Spleen (tissue), 11 donors: Measurements from ENCODE around the gene RNF212B. TPM values are rescaled to one million over a fixed set of nuclear protein-coding genes. Genes with fewer than 3 reads are reported as not detected.
"Not testable (repeated sequence)": the region's sequence is repeated elsewhere in the genome, so short reads cannot be mapped to it uniquely, and the experiment has no call there.

Experiments
- DNase-seq: peaks from one replicate; pipeline ENCODE4 v3.0.0-alpha.2; 2020
- H3K27ac ChIP-seq, 8 donors: fragments of 200-600 bp; sonication (generic) in 7 of 8; 1 replicate in 4 of 8; 2 replicates in 4 of 8; pipeline versions ENCODE4 v1.5.0 to v1.8.0; 2016 to 2021; ENCODE audit warnings: inconsistent platforms in 4 of 8, mild to moderate bottlenecking in 4 of 8, moderate library complexity in 1 of 8
- H3K27me3 ChIP-seq, 7 donors: fragments of 200-600 bp; sonication (generic) in 6 of 7; replicated peaks in 1 of 7; 1 replicate in 4 of 7; 2 replicates in 3 of 7; pipeline versions ENCODE4 v1.5.0 to v1.8.0; 2016 to 2021; ENCODE audit warnings: inconsistent platforms in 3 of 7, mild to moderate bottlenecking in 1 of 7
- H3K36me3 ChIP-seq, 6 donors: fragments of 200-600 bp; sonication (generic) in 5 of 6; 1 replicate in 4 of 6; 2 replicates in 2 of 6; pipeline versions ENCODE4 v1.5.0 to v1.8.0; 2016 to 2021; ENCODE audit warnings: inconsistent platforms in 2 of 6
- H3K4me1 ChIP-seq, 6 donors: fragments of 200-600 bp; sonication (generic) in 5 of 6; 1 replicate in 3 of 6; 2 replicates in 3 of 6; pipeline versions ENCODE4 v1.5.0 to v1.8.0; 2016 to 2021; ENCODE audit warnings: inconsistent platforms in 3 of 6
- H3K4me3 ChIP-seq, 8 donors: fragments of 200-600 bp; sonication (generic) in 7 of 8; 1 replicate in 4 of 8; 2 replicates in 4 of 8; pipeline versions ENCODE4 v1.5.0 to v1.8.0; 2016 to 2021; ENCODE audit warnings: inconsistent platforms in 4 of 8, mild to moderate bottlenecking in 4 of 8, moderate library complexity in 2 of 8
- H3K9me3 ChIP-seq, 8 donors: fragments of 200-600 bp; sonication (generic) in 7 of 8; 1 replicate in 4 of 8; 2 replicates in 4 of 8; pipeline versions ENCODE4 v1.5.0 to v1.8.0; 2016 to 2021; ENCODE audit warnings: inconsistent platforms in 4 of 8
- CTCF ChIP-seq, 11 experiments: fragments of 200-600 bp in 7 of 11; fragments of 450-650 bp in 4 of 11; sonication (generic) in 4 of 11; IDR thresholded peaks in 8 of 11; conservative IDR thresholded peaks in 3 of 11; 1 replicate in 7 of 11; 2 replicates in 4 of 11; pipeline versions ENCODE4 v1.4.0 to v1.8.0; 2016 to 2021; ENCODE audit warnings: antibody characterized with exemption in 11 of 11, inconsistent platforms in 4 of 11, mild to moderate bottlenecking in 1 of 11
- POLR2A ChIP-seq, 3 donors: fragments of 450-650 bp; IDR thresholded peaks; one replicate each; pipeline ENCODE4 v1.5.1; 2017; ENCODE audit warnings: antibody characterized with exemption in 3 of 3, mild to moderate bottlenecking in 1 of 3
- POLR2AphosphoS5 ChIP-seq, 3 donors: sonication (generic); formaldehyde crosslinking; IDR thresholded peaks; one replicate each; pipeline ENCODE4 v1.5.1; 2017; ENCODE audit warnings: antibody characterized with exemption in 3 of 3
- WGBS, 5 donors: extraction: QIAGEN DNeasy Blood & Tissue Kit in 3 of 5; methylation state at CpG; one replicate each; pipeline versions ENCODE4 v1.1.5 to v1.1.7; 2013 to 2018; 5-methylcytosine and 5-hydroxymethylcytosine counted together
- intact Hi-C: fragments of 100-400 bp; cut with DNase I; formaldehyde crosslinking; loops from one replicate; pipeline ENCODE4 v1.15.0; 2023; ENCODE audit warnings: low total_unique reads
- polyA plus RNA-seq, 3 donors: library from polyadenylated mRNA; stranded (reverse); fragments of 200-250 nt; gene quantifications; one replicate each; pipeline ENCODE4 v1.2.1, GENCODE V29; 2013
- total RNA-seq, 7 donors: library from RNA; depleted of rRNA in 3 of 7; stranded (reverse); fragments of >200 nt in 3 of 7; fragmentation: NEBNext Ultra II Directional in 4 of 7; extraction: Animal tissue kit (Norgen Biotek cat#: 25700) in 4 of 7; gene quantifications; one replicate each; pipeline versions ENCODE4 v1.1.0 to v1.2.1, GENCODE V29; 2016 to 2021
- donor health status: healthy with polysubstance abuse.
- donor health status: DM: no; HTN: no; CAD: no; lungs with moderate emphysema.
- donor health status: DM: no; HTN: no; CAD: no.
- donor health status: Bipolar disorder and iron deficiency.
- donor health status: healthy.
- donor health status: DM: no; HTN: no; CAD: no.
- donor health status: DM: yes; HTN: yes; CAD: no.

RNF212B gene
- total and polyA plus RNA-seq, 10 donors, result not detected

DNA sequence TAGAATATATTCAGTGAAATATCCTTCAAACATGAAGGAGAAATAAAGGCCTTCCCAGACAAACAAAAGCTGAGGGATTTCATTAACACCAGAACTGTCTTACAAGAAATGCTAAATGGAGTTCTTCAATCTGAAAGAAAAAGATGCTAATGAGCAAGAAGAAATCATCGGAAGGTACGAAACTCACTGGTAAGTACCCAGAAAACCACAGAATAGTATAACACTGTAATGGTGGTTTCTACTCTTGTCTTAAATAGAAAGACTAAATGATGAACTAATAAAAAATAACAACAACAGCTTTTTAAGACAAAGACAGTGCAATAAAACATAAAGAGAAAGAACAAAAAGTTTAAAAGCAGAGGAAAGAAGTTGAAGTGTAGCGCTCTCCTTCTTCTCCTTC, 18.7 kb upstream of the RNF212B start:
- WGBS, 5 donors, result 63 to 79% (median 75%) methylated on average over 3 of the region's 3 CpGs
- Histone ChIP-seq H3K4me1 (no peaks in the 10 kb centered on the region), H3K27me3 (peaks cover 0 to 17% (median 0%) of the 10 kb centered on the region in 7 donors), H3K4me3 (no peak overlapping the region), H3K36me3 (no peaks in the 10 kb centered on the region), H3K9me3 (peaks cover 0 to 10% (median 4%) of the 10 kb centered on the region in 8 donors), H3K27ac (no peak overlapping the region)
- intact Hi-C loops, result no loop called here
- no peak for TF ChIP-seq POLR2A (IDR thresholded peaks at IDR 0.05)
- no peak for TF ChIP-seq POLR2AphosphoS5 (IDR thresholded peaks at IDR 0.05)
- TF ChIP-seq CTCF (IDR thresholded peaks at IDR 0.05 in 8 of 11, conservative IDR thresholded peaks at IDR 0.05 in 3 of 11), result no peak
- DNase-seq, result no peak

DNA sequence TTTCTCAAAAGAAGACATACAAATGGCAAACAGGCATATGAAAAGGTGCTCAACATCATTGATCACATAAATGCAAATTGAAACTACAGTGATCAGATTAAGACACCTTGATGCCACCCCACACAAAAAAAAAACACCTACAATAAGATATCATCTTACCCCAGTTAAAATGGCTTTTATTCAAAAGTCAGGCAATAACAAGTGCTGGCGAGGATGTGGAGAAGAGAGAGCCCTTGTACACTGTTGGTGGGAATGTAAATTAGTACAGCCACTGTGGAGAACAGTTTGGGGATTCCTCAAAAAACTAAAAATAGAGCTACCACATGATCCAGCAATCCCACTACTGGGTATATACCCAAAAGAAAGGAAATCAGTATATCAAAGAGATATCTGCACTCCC, 12.8 kb upstream of the RNF212B start:
- intact Hi-C loops, H3K9me3 ChIP-seq, H3K4me3 ChIP-seq, DNase-seq, H3K27ac ChIP-seq, H3K36me3 ChIP-seq: not testable (repeated sequence)
- WGBS, 5 donors, result 81 to 100% (median 92%) methylated on average over 1 of the region's 1 CpG
- H3K4me1 ChIP-seq, result peaks cover 0 to 11% (median 0%) of the 10 kb centered on the region in 6 donors
- H3K27me3 ChIP-seq, result peaks cover 0 to 16% (median 0%) of the 10 kb centered on the region in 7 donors

GRCh38 chr14:23227566-23227965, 10.2 kb upstream of the RNF212B start:
- Histone ChIP-seq H3K9me3 (peaks cover 0 to 17% (median 4%) of the 10 kb centered on the region in 8 donors), H3K4me1 (peaks cover 0 to 11% (median 0%) of the 10 kb centered on the region in 6 donors), H3K4me3 (no peak overlapping the region), H3K27ac (no peak overlapping the region), H3K36me3 (no peaks in the 10 kb centered on the region), H3K27me3 (peaks cover 0 to 5% (median 0%) of the 10 kb centered on the region in 7 donors)
- no peak for DNase-seq
- no peak for TF ChIP-seq POLR2A (IDR thresholded peaks at IDR 0.05)
- no peak for TF ChIP-seq POLR2AphosphoS5 (IDR thresholded peaks at IDR 0.05)
- no peak for TF ChIP-seq CTCF (IDR thresholded peaks at IDR 0.05 in 8 of 11, conservative IDR thresholded peaks at IDR 0.05 in 3 of 11)
- 60 to 81% (median 73%) methylated on average over 4 of the region's 4 CpGs for WGBS, 5 donors
- intact Hi-C loops, result no loop called here

GRCh38 chr14:23228812-23229211, 8.9 kb upstream of the RNF212B start:
- 30 to 81% (median 62%) methylated on average over 1 of the region's 1 CpG for WGBS, 5 donors
- Histone ChIP-seq H3K27me3 (no peaks in the 10 kb centered on the region), H3K36me3 (no peaks in the 10 kb centered on the region), H3K4me3 (no peak overlapping the region), H3K4me1 (peaks cover 0 to 11% (median 0%) of the 10 kb centered on the region in 6 donors), H3K27ac (no peak overlapping the region), H3K9me3 (peaks cover 0 to 17% (median 4%) of the 10 kb centered on the region in 8 donors)
- no peak for TF ChIP-seq POLR2A (IDR thresholded peaks at IDR 0.05)
- DNase-seq, result no peak
- intact Hi-C loops, result no loop called here

DNA sequence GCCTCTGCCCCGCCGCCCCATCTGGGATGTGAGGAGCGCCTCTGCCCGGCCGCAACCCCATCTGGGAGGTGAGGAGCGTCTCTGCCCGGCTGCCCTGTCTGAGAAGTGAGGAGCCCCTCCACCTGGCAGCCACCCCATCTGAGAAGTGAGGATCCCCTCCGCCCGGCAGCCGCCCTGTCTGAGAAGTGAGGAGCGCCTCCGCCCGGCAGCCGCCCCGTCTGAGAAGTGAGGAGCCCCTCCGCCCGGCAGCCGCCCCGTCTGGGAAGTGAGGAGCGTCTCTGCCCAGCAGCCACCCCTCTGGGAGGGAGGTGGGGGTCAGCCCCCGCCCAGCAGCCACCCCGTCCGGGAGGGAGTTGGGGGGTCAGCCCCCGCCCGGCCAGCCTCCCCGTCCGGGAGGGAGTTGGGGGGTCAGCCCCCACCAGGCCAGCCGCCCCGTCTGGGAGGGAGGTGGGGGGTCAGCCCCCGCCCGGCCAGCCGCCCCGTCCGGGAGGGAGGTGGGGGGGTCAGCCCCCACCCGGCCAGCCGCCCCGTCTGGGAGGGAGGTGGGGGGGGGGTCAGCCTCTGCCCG, 5.4 kb upstream of the RNF212B start:
- Histone ChIP-seq H3K4me1 (peaks cover 0 to 13% (median under 1%) of the 10 kb centered on the region in 6 donors), H3K27me3 (peaks cover 0 to 12% (median 0%) of the 10 kb centered on the region in 7 donors), H3K9me3 (peaks cover 0 to 12% (median 0%) of the 10 kb centered on the region in 8 donors)
- 88 to 100% (median 93%) methylated on average over 2 to 38 of the region's 38 CpGs for WGBS, 5 donors
- DNase-seq, intact Hi-C loops, H3K4me3 ChIP-seq, H3K27ac ChIP-seq, H3K36me3 ChIP-seq: not testable (repeated sequence)
